ENCODE results near the gene SGMS2.

The SGMS2 gene

GRCh38 chr4:107792711-107793110 is 32.0 kb upstream of the SGMS2 start:
- no peak for TF ChIP-seq USF1 (IDR thresholded peaks at IDR 0.05)
- TF ChIP-seq CREB1 (IDR thresholded peaks at IDR 0.05; ENCODE audit: low read depth) = no peak
- TF ChIP-seq EGR1 (IDR thresholded peaks at IDR 0.05) = no peak
- no peak for TF ChIP-seq FOXM1 (IDR thresholded peaks at IDR 0.05; ENCODE audit: borderline replicate concordance, low read depth)

GRCh38 chr4:107793996-107794395 is 30.7 kb upstream of the SGMS2 start:
- TF ChIP-seq USF1 (IDR thresholded peaks at IDR 0.05) (no peak), TAF1 (IDR thresholded peaks at IDR 0.05; ENCODE audit: low read depth) (no peak), TCF12 (IDR thresholded peaks at IDR 0.05; ENCODE audit: low read depth) (no peak), CEBPB (IDR thresholded peaks at IDR 0.05) (no peak), EP300 (IDR thresholded peaks at IDR 0.05; ENCODE audit: borderline replicate concordance) (no peak), NFIC (IDR thresholded peaks at IDR 0.05) (no peak), ZBTB7A (IDR thresholded peaks at IDR 0.05; ENCODE audit: low read depth) (no peak), RAD21 (IDR thresholded peaks at IDR 0.05; ENCODE audit: low read depth) (no peak), REST (IDR thresholded peaks at IDR 0.05; ENCODE audit: low read depth) (no peak), CREB1 (IDR thresholded peaks at IDR 0.05; ENCODE audit: low read depth) (no peak), TEAD4 (IDR thresholded peaks at IDR 0.05) (no peak), MAX (IDR thresholded peaks at IDR 0.05) (no peak), FOXM1 (IDR thresholded peaks at IDR 0.05; ENCODE audit: borderline replicate concordance, low read depth) (no peak), YY1 (IDR thresholded peaks at IDR 0.05; ENCODE audit: low read depth) (no peak), EGR1 (IDR thresholded peaks at IDR 0.05) (no peak)

GRCh38 chr4:107799669-107800450 is 24.9 kb upstream of the SGMS2 start:
- TF ChIP-seq YY1 (IDR thresholded peaks at IDR 0.05; ENCODE audit: low read depth) (no peak), EP300 (IDR thresholded peaks at IDR 0.05; ENCODE audit: borderline replicate concordance) (no peak), USF1 (IDR thresholded peaks at IDR 0.05) (no peak), MAX (IDR thresholded peaks at IDR 0.05) (no peak), EGR1 (IDR thresholded peaks at IDR 0.05) (no peak), NFIC (IDR thresholded peaks at IDR 0.05) (no peak), TCF12 (IDR thresholded peaks at IDR 0.05; ENCODE audit: low read depth) (no peak), FOXM1 (IDR thresholded peaks at IDR 0.05; ENCODE audit: borderline replicate concordance, low read depth) (no peak), RAD21 (IDR thresholded peaks at IDR 0.05; ENCODE audit: low read depth) (no peak), ZBTB7A (IDR thresholded peaks at IDR 0.05; ENCODE audit: low read depth) (no peak), TAF1 (IDR thresholded peaks at IDR 0.05; ENCODE audit: low read depth) (no peak), TEAD4 (IDR thresholded peaks at IDR 0.05) (no peak), REST (IDR thresholded peaks at IDR 0.05; ENCODE audit: low read depth) (no peak), CEBPB (IDR thresholded peaks at IDR 0.05) (no peak), CREB1 (IDR thresholded peaks at IDR 0.05; ENCODE audit: low read depth) (no peak)

GRCh38 chr4:107800706-107801105 is 24.0 kb upstream of the SGMS2 start:
- TF ChIP-seq NFIC (IDR thresholded peaks at IDR 0.05) (no peak), CREB1 (IDR thresholded peaks at IDR 0.05; ENCODE audit: low read depth) (no peak), EGR1 (IDR thresholded peaks at IDR 0.05) (no peak), TAF1 (IDR thresholded peaks at IDR 0.05; ENCODE audit: low read depth) (no peak), REST (IDR thresholded peaks at IDR 0.05; ENCODE audit: low read depth) (no peak), MAX (IDR thresholded peaks at IDR 0.05) (no peak), ZBTB7A (IDR thresholded peaks at IDR 0.05; ENCODE audit: low read depth) (no peak), RAD21 (IDR thresholded peaks at IDR 0.05; ENCODE audit: low read depth) (no peak), USF1 (IDR thresholded peaks at IDR 0.05) (no peak)

Data from Ishikawa (cell line).